Measurements from ENCODE around the gene MED10. TPM values are rescaled to one million over a fixed set of nuclear protein-coding genes. Genes with fewer than 3 reads are reported as not detected.

Gene MED10
- total and polyA plus RNA-seq, 4 donors: 29.0 to 54.1 (median 39.1) TPM

GRCh38 chr5:6342689-6343315, 35.5 kb downstream of the MED10 start:
- Histone ChIP-seq H3K9me3 (ENCODE audit: control insufficient read depth, low read length) (no peaks in the 10 kb centered on the region), H3K27me3 (ENCODE audit: control insufficient read depth in 1 of 2, insufficient read depth in 2 of 2, low read length in 1 of 2) (no peaks in the 10 kb centered on the region), H3K4me1 (ENCODE audit: control insufficient read depth in 1 of 2, insufficient read depth in 2 of 2, low read length in 2 of 2) (no peaks in the 10 kb centered on the region), H3K36me3 (ENCODE audit: control insufficient read depth in 1 of 2, insufficient read depth in 2 of 2, low read length in 1 of 2) (no peaks in the 10 kb centered on the region), H3K4me3 (ENCODE audit: low read length in 2 of 2) (no peak overlapping the region), H3K27ac (ENCODE audit: low read depth in 1 of 2, low read length in 2 of 2) (no peak overlapping the region)
- DNase-seq (no peak), ATAC-seq (ENCODE audit: low FRiP score) (no peak)
- 82 to 89% methylated on average over 14 of the region's 14 CpGs for WGBS, 2 donors
- intact Hi-C loops (cut with DNase I): no loop called here

GRCh38 chr5:6340100-6340499, 38.2 kb downstream of the MED10 start:
- no peaks in the 10 kb centered on the region for H3K36me3 ChIP-seq (ENCODE audit: control insufficient read depth in 1 of 2, insufficient read depth in 2 of 2, low read length in 1 of 2)
- ATAC-seq (ENCODE audit: low FRiP score) (no peak), DNase-seq (no peak)
- no peaks in the 10 kb centered on the region for H3K4me1 ChIP-seq (ENCODE audit: control insufficient read depth in 1 of 2, insufficient read depth in 2 of 2, low read length in 2 of 2)
- no peak overlapping the region for H3K4me3 ChIP-seq (ENCODE audit: low read length in 2 of 2)
- H3K9me3 ChIP-seq (ENCODE audit: control insufficient read depth, low read length): no peaks in the 10 kb centered on the region
- no peak overlapping the region for H3K27ac ChIP-seq (ENCODE audit: low read depth in 1 of 2, low read length in 2 of 2)
- WGBS, 2 donors: 95 to 100% methylated on average over 1 of the region's 1 CpG
- H3K27me3 ChIP-seq (ENCODE audit: control insufficient read depth in 1 of 2, insufficient read depth in 2 of 2, low read length in 1 of 2): no peaks in the 10 kb centered on the region
- intact Hi-C loops (cut with DNase I): no loop called here

GRCh38 chr5:6338871-6339270, 39.5 kb downstream of the MED10 start:
- ATAC-seq (ENCODE audit: low FRiP score): no peak
- Histone ChIP-seq H3K27me3 (ENCODE audit: control insufficient read depth in 1 of 2, insufficient read depth in 2 of 2, low read length in 1 of 2) (no peaks in the 10 kb centered on the region), H3K9me3 (ENCODE audit: control insufficient read depth, low read length) (no peaks in the 10 kb centered on the region), H3K27ac (ENCODE audit: low read depth in 1 of 2, low read length in 2 of 2) (no peak overlapping the region), H3K4me1 (ENCODE audit: control insufficient read depth in 1 of 2, insufficient read depth in 2 of 2, low read length in 2 of 2) (no peaks in the 10 kb centered on the region), H3K36me3 (ENCODE audit: control insufficient read depth in 1 of 2, insufficient read depth in 2 of 2, low read length in 1 of 2) (no peaks in the 10 kb centered on the region), H3K4me3 (ENCODE audit: low read length in 2 of 2) (no peak overlapping the region)
- no peak for DNase-seq
- intact Hi-C loops (cut with DNase I): no loop called here
- 97% methylated on average over 4 of the region's 4 CpGs for WGBS, 2 donors

GRCh38 chr5:6338135-6338534, 40.2 kb downstream of the MED10 start:
- Histone ChIP-seq H3K4me3 (ENCODE audit: low read length in 2 of 2) (no peak overlapping the region), H3K27ac (ENCODE audit: low read depth in 1 of 2, low read length in 2 of 2) (no peak overlapping the region), H3K4me1 (ENCODE audit: control insufficient read depth in 1 of 2, insufficient read depth in 2 of 2, low read length in 2 of 2) (no peaks in the 10 kb centered on the region), H3K36me3 (ENCODE audit: control insufficient read depth in 1 of 2, insufficient read depth in 2 of 2, low read length in 1 of 2) (no peaks in the 10 kb centered on the region), H3K27me3 (ENCODE audit: control insufficient read depth in 1 of 2, insufficient read depth in 2 of 2, low read length in 1 of 2) (no peaks in the 10 kb centered on the region), H3K9me3 (ENCODE audit: control insufficient read depth, low read length) (no peaks in the 10 kb centered on the region)
- ATAC-seq (ENCODE audit: low FRiP score): no peak
- 76 to 79% methylated on average over 3 of the region's 3 CpGs for WGBS, 2 donors
- intact Hi-C loops (cut with DNase I): no loop called here
- DNase-seq: no peak

GRCh38 chr5:6333182-6333905, 45.0 kb downstream of the MED10 start:
- Histone ChIP-seq H3K27me3 (ENCODE audit: control insufficient read depth in 1 of 2, insufficient read depth in 2 of 2, low read length in 1 of 2) (no peaks in the 10 kb centered on the region), H3K4me1 (ENCODE audit: control insufficient read depth in 1 of 2, insufficient read depth in 2 of 2, low read length in 2 of 2) (no peaks in the 10 kb centered on the region), H3K9me3 (ENCODE audit: control insufficient read depth, low read length) (peaks cover 5% of the 10 kb centered on the region), H3K4me3 (ENCODE audit: low read length in 2 of 2) (no peak overlapping the region), H3K36me3 (ENCODE audit: control insufficient read depth in 1 of 2, insufficient read depth in 2 of 2, low read length in 1 of 2) (no peaks in the 10 kb centered on the region), H3K27ac (ENCODE audit: low read depth in 1 of 2, low read length in 2 of 2) (no peak overlapping the region)
- ATAC-seq (ENCODE audit: low FRiP score) (no peak), DNase-seq (no peak)
- WGBS, 2 donors: 84 to 91% methylated on average over 5 of the region's 5 CpGs
- intact Hi-C loops (cut with DNase I): no loop called here

GRCh38 chr5:6328173-6328572, 50.2 kb downstream of the MED10 start:
- Histone ChIP-seq H3K9me3 (ENCODE audit: control insufficient read depth, low read length) (peaks cover 5% of the 10 kb centered on the region), H3K27ac (ENCODE audit: low read depth in 1 of 2, low read length in 2 of 2) (no peak overlapping the region), H3K4me3 (ENCODE audit: low read length in 2 of 2) (no peak overlapping the region), H3K4me1 (ENCODE audit: control insufficient read depth in 1 of 2, insufficient read depth in 2 of 2, low read length in 2 of 2) (no peaks in the 10 kb centered on the region), H3K27me3 (ENCODE audit: control insufficient read depth in 1 of 2, insufficient read depth in 2 of 2, low read length in 1 of 2) (no peaks in the 10 kb centered on the region), H3K36me3 (ENCODE audit: control insufficient read depth in 1 of 2, insufficient read depth in 2 of 2, low read length in 1 of 2) (no peaks in the 10 kb centered on the region)
- no peak for DNase-seq
- WGBS, 2 donors: 37 to 40% methylated on average over 3 of the region's 3 CpGs
- no peak for ATAC-seq (ENCODE audit: low FRiP score)
- intact Hi-C loops (cut with DNase I): no loop called here

- no peak overlapping the region for H3K27ac ChIP-seq (ENCODE audit: low read depth in 1 of 2, low read length in 2 of 2)
- no peaks in the 10 kb centered on the region for H3K27me3 ChIP-seq (ENCODE audit: control insufficient read depth in 1 of 2, insufficient read depth in 2 of 2, low read length in 1 of 2)
- no peak for ATAC-seq (ENCODE audit: low FRiP score)
- no peak for DNase-seq
- no peaks in the 10 kb centered on the region for H3K4me1 ChIP-seq (ENCODE audit: control insufficient read depth in 1 of 2, insufficient read depth in 2 of 2, low read length in 2 of 2)
- 68 to 69% methylated on average over 5 of the region's 5 CpGs for WGBS, 2 donors
- intact Hi-C loops (cut with DNase I): no loop called here
- H3K4me3 ChIP-seq (ENCODE audit: low read length in 2 of 2): no peak overlapping the region
- H3K9me3 ChIP-seq (ENCODE audit: control insufficient read depth, low read length): peaks cover 5% of the 10 kb centered on the region
- H3K36me3 ChIP-seq (ENCODE audit: control insufficient read depth in 1 of 2, insufficient read depth in 2 of 2, low read length in 1 of 2): no peaks in the 10 kb centered on the region
Observed at GRCh38 chr5:6326776-6327175, 51.6 kb downstream of the MED10 start.

- H3K4me1 ChIP-seq (ENCODE audit: control insufficient read depth in 1 of 2, insufficient read depth in 2 of 2, low read length in 2 of 2): no peaks in the 10 kb centered on the region
Observed at GRCh38 chr5:6322163-6322713, 56.1 kb downstream of the MED10 start.

More at GRCh38 chr5:6322163-6322713, 56.1 kb downstream of the MED10 start:
- no peak for ATAC-seq (ENCODE audit: low FRiP score)
- H3K36me3 ChIP-seq (ENCODE audit: control insufficient read depth in 1 of 2, insufficient read depth in 2 of 2, low read length in 1 of 2): no peaks in the 10 kb centered on the region
- DNase-seq: no peak
- H3K4me3 ChIP-seq (ENCODE audit: low read length in 2 of 2): no peak overlapping the region
- H3K27ac ChIP-seq (ENCODE audit: low read depth in 1 of 2, low read length in 2 of 2): no peak overlapping the region
- WGBS, 2 donors: 92 to 94% methylated on average over 21 of the region's 21 CpGs
- no peaks in the 10 kb centered on the region for H3K27me3 ChIP-seq (ENCODE audit: control insufficient read depth in 1 of 2, insufficient read depth in 2 of 2, low read length in 1 of 2)
- intact Hi-C loops (cut with DNase I): no loop called here
- H3K9me3 ChIP-seq (ENCODE audit: control insufficient read depth, low read length): peaks cover 2% of the 10 kb centered on the region
